Breast epithelium (tissue), 4 donors: ENCODE results near the gene LCN6. TPM values are rescaled to one million over a fixed set of nuclear protein-coding genes. Genes with fewer than 3 reads are reported as not detected.

Experiments used
- DNase-seq, 2 donors: peaks; one replicate each; pipeline ENCODE4 v3.0.0-alpha.2; 2019; ENCODE audit warnings: low spot score in 2 of 2
- H3K27ac ChIP-seq, 2 donors: fragments of 200-600 bp; sonication (generic) in 1 of 2; one replicate each; pipeline ENCODE4 v1.5.1; 2016 to 2019; ENCODE audit warnings: mild to moderate bottlenecking in 1 of 2
- H3K27me3 ChIP-seq, 2 donors: fragments of 200-600 bp; sonication (generic) in 1 of 2; one replicate each; pipeline versions ENCODE4 v1.5.1 to v1.6.0; 2017 to 2019; ENCODE audit warnings: control low read depth in 1 of 2, mild to moderate bottlenecking in 1 of 2
- H3K36me3 ChIP-seq: fragments of 200-600 bp; one replicate; pipeline ENCODE4 v1.5.1; 2019
- H3K4me1 ChIP-seq, 2 donors: fragments of 200-600 bp; sonication (generic); one replicate each; pipeline ENCODE4 v1.5.1; 2016 to 2019; ENCODE audit warnings: control low read depth in 1 of 2
- H3K4me3 ChIP-seq, 3 donors: fragments of 200-600 bp; sonication (generic); 1 replicate in 2 of 3; 2 replicates in 1 of 3; pipeline ENCODE4 v1.5.1; 2016 to 2019; ENCODE audit warnings: mild to moderate bottlenecking in 3 of 3, moderate library complexity in 2 of 3
- H3K9me3 ChIP-seq, 2 donors: fragments of 200-600 bp; sonication (generic) in 1 of 2; one replicate each; pipeline ENCODE4 v1.5.1; 2016 to 2019; ENCODE audit warnings: control low read depth in 1 of 2
- POLR2A ChIP-seq: fragments of 450-650 bp; IDR thresholded peaks from one replicate; pipeline ENCODE4 v1.6.1; 2016; ENCODE audit warnings: antibody characterized with exemption, mild to moderate bottlenecking, moderate library complexity
- POLR2AphosphoS5 ChIP-seq, 3 donors: sonication (generic); formaldehyde crosslinking; IDR thresholded peaks; one replicate each; pipeline ENCODE4 v1.6.1; 2017; ENCODE audit warnings: antibody characterized with exemption in 3 of 3
- intact Hi-C: fragments of 100-400 bp; cut with DNase I; formaldehyde crosslinking; loops from one replicate; pipeline ENCODE4 v1.15.1; 2023; ENCODE audit warnings: low total_unique reads
- total RNA-seq, 3 donors: library from RNA; depleted of rRNA; stranded (reverse); fragments of >200 nt; gene quantifications; one replicate each; pipeline ENCODE4 v1.1.0, GENCODE V29; 2016
- TF ChIP-seq, protein P1 (sequence below), 3 donors: fragments of 450-650 bp; IDR thresholded peaks; one replicate each; pipeline ENCODE4 v1.5.1; 2016 to 2017; ENCODE audit warnings: antibody characterized with exemption in 3 of 3, mild to moderate bottlenecking in 3 of 3, moderate library complexity in 3 of 3

Gene LCN6
- total RNA-seq, 3 donors from 2014 or later, result 4.1 to 12.2 (median 9.5) TPM

DNA sequence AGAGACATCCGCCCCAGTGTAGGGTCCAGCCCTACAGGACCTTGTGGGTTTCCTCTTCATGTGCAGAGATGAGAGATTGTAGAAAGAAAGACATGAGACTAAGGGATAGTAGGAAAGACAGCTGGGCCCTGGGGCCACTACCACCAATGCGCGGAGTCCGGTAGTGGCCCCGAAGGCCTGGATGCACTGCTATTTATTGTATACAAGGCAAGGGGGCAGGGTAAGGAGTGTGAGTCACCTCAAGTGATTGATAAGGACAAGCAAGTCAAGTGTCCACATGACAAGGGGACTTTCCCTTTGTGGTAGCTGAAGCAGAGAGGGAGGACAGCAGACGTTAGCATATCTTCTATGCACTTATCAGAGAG lies 36.7 kb upstream of the LCN6 start:
- no peak for DNase-seq
- no peak for TF ChIP-seq POLR2A
- TF ChIP-seq POLR2AphosphoS5 (IDR thresholded peaks at IDR 0.05), result no peak
- TF ChIP-seq, protein P1, sequence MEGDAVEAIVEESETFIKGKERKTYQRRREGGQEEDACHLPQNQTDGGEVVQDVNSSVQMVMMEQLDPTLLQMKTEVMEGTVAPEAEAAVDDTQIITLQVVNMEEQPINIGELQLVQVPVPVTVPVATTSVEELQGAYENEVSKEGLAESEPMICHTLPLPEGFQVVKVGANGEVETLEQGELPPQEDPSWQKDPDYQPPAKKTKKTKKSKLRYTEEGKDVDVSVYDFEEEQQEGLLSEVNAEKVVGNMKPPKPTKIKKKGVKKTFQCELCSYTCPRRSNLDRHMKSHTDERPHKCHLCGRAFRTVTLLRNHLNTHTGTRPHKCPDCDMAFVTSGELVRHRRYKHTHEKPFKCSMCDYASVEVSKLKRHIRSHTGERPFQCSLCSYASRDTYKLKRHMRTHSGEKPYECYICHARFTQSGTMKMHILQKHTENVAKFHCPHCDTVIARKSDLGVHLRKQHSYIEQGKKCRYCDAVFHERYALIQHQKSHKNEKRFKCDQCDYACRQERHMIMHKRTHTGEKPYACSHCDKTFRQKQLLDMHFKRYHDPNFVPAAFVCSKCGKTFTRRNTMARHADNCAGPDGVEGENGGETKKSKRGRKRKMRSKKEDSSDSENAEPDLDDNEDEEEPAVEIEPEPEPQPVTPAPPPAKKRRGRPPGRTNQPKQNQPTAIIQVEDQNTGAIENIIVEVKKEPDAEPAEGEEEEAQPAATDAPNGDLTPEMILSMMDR (IDR thresholded peaks at IDR 0.05), result no peak
- H3K36me3 ChIP-seq, result no peaks in the 10 kb centered on the region
- intact Hi-C loops, result no loop called here
- peaks cover 0 to 5% of the 10 kb centered on the region in 2 donors for H3K4me1 ChIP-seq
- no peaks in the 10 kb centered on the region for H3K27me3 ChIP-seq
- H3K4me3 ChIP-seq, result no peak overlapping the region
- H3K27ac ChIP-seq, result no peak overlapping the region
- H3K9me3 ChIP-seq, result no peaks in the 10 kb centered on the region

- TF ChIP-seq, protein P1 (IDR thresholded peaks at IDR 0.05), result peak; percentile 52 to 62 (median 53)
- no peak for TF ChIP-seq POLR2A
- Histone ChIP-seq H3K27ac (no peak overlapping the region), H3K4me1 (peaks cover 0 to 5% of the 10 kb centered on the region in 2 donors), H3K4me3 (no peak overlapping the region), H3K36me3 (no peaks in the 10 kb centered on the region), H3K9me3 (no peaks in the 10 kb centered on the region), H3K27me3 (no peaks in the 10 kb centered on the region)
- no peak for DNase-seq
- intact Hi-C loops, result no loop called here
Measured at GRCh38 chr9:136784249-136784996, 36.1 kb upstream of the LCN6 start.

GRCh38 chr9:136782452-136782851 lies 34.1 kb upstream of the LCN6 start:
- TF ChIP-seq POLR2AphosphoS5 (IDR thresholded peaks at IDR 0.05), result no peak
- TF ChIP-seq, protein P1 (IDR thresholded peaks at IDR 0.05), result no peak
- TF ChIP-seq POLR2A, result no peak
- Histone ChIP-seq H3K27ac (no peak overlapping the region), H3K27me3 (no peaks in the 10 kb centered on the region), H3K9me3 (no peaks in the 10 kb centered on the region), H3K4me3 (no peak overlapping the region), H3K4me1 (peaks cover 0 to 3% of the 10 kb centered on the region in 2 donors), H3K36me3 (no peaks in the 10 kb centered on the region)
- no peak for DNase-seq
- intact Hi-C loops, result no loop called here

GRCh38 chr9:136779808-136780207 lies 31.5 kb upstream of the LCN6 start:
- intact Hi-C loops, result no loop called here
- TF ChIP-seq POLR2AphosphoS5 (IDR thresholded peaks at IDR 0.05) (no peak), POLR2A (no peak)
- TF ChIP-seq, protein P1 (IDR thresholded peaks at IDR 0.05), result no peak
- DNase-seq, result no peak
- Histone ChIP-seq H3K4me3 (no peak overlapping the region), H3K9me3 (no peaks in the 10 kb centered on the region), H3K4me1 (no peaks in the 10 kb centered on the region), H3K36me3 (no peaks in the 10 kb centered on the region), H3K27ac (no peak overlapping the region), H3K27me3 (no peaks in the 10 kb centered on the region)

GRCh38 chr9:136777359-136777758 lies 29.0 kb upstream of the LCN6 start:
- Histone ChIP-seq H3K4me1 (no peaks in the 10 kb centered on the region), H3K4me3 (no peak overlapping the region), H3K36me3 (no peaks in the 10 kb centered on the region), H3K27ac (no peak overlapping the region), H3K27me3 (no peaks in the 10 kb centered on the region), H3K9me3 (peaks cover 7 to 13% of the 10 kb centered on the region in 2 donors)
- DNase-seq, result no peak
- TF ChIP-seq POLR2AphosphoS5 (IDR thresholded peaks at IDR 0.05), result no peak
- TF ChIP-seq, protein P1 (IDR thresholded peaks at IDR 0.05), result no peak
- TF ChIP-seq POLR2A, result no peak
- intact Hi-C loops, result no loop called here
